HG03342 (cell line): Measurements from ENCODE around the gene FAS.

Experiments used
- ATAC-seq: cut with Tn5 transposase; IDR thresholded peaks from one replicate; pipeline ENCODE4 v1.9.1; 2021; ENCODE audit warnings: mild to moderate bottlenecking, moderate library complexity; ENCODE audit not compliant: unreplicated experiment

FAS gene

GRCh38 chr10:89032141-89032891, 41.7 kb downstream of the FAS start:
- peak; percentile 60 for ATAC-seq

GRCh38 chr10:89035461-89035860, 44.9 kb downstream of the FAS start:
- ATAC-seq, result no peak

GRCh38 chr10:89037096-89037495, 46.5 kb downstream of the FAS start:
- ATAC-seq, result no peak

GRCh38 chr10:89042562-89042961, 52.0 kb downstream of the FAS start:
- no peak for ATAC-seq

GRCh38 chr10:89043052-89043451, 52.5 kb downstream of the FAS start:
- ATAC-seq, result no peak

- no peak for ATAC-seq
These were observed 56.8 kb downstream of the FAS start for GRCh38 chr10:89047397-89047796.

- ATAC-seq, result no peak
These were observed 61.0 kb downstream of the FAS start for GRCh38 chr10:89051593-89051992.

- ATAC-seq, result no peak
These were observed 63.0 kb downstream of the FAS start for GRCh38 chr10:89053555-89053954.

GRCh38 chr10:89055159-89055558, 64.6 kb downstream of the FAS start:
- no peak for ATAC-seq

- no peak for ATAC-seq
These were observed 72.3 kb downstream of the FAS start for GRCh38 chr10:89062861-89063260.

GRCh38 chr10:89063465-89063864, 72.9 kb downstream of the FAS start:
- no peak for ATAC-seq

GRCh38 chr10:89064748-89065147, 74.2 kb downstream of the FAS start:
- ATAC-seq, result no peak
